Spleen (tissue), 7 donors: ENCODE data around the gene FBXL16.

ENCODE experiments used
- POLR2A ChIP-seq, 3 donors: fragments of 450-650 bp; IDR thresholded peaks; one replicate each; pipeline ENCODE4 v1.5.1; 2017; ENCODE audit warnings: antibody characterized with exemption in 3 of 3, mild to moderate bottlenecking in 1 of 3
- TF ChIP-seq, protein P1 (sequence below), 11 experiments: fragments of 200-600 bp in 7 of 11; fragments of 450-650 bp in 4 of 11; sonication (generic) in 4 of 11; IDR thresholded peaks in 8 of 11; conservative IDR thresholded peaks in 3 of 11; 1 replicate in 7 of 11; 2 replicates in 4 of 11; pipeline versions ENCODE4 v1.4.0 to v1.8.0; 2016 to 2021; ENCODE audit warnings: antibody characterized with exemption in 11 of 11, inconsistent platforms in 4 of 11, mild to moderate bottlenecking in 1 of 11
- donor health status: DM: no; HTN: no; CAD: no; lungs with moderate emphysema.
- donor health status: DM: no; HTN: no; CAD: no.
- donor health status: DM: no; HTN: no; CAD: no.

DNA sequence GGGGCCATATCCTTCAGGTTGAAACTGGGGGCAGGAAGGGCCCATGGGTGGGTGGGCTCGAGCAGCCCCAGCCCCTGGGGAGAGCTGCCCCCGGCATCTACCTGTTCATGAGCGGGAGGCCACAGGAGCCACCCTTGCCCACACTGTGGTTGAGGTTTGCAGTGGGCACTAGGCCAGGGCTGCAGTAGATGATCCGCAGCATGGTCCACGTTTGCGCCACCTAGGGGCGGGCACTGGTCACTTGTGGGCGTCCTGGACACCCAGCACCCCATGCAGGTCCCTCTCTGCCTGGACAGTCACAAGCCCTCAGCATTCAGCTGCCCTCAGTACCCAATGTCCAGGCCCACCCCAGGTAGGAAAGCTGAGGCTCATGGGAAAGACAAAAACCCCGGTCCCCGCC lies 19.6 kb downstream of the FBXL16 start:
- TF ChIP-seq, protein P1, sequence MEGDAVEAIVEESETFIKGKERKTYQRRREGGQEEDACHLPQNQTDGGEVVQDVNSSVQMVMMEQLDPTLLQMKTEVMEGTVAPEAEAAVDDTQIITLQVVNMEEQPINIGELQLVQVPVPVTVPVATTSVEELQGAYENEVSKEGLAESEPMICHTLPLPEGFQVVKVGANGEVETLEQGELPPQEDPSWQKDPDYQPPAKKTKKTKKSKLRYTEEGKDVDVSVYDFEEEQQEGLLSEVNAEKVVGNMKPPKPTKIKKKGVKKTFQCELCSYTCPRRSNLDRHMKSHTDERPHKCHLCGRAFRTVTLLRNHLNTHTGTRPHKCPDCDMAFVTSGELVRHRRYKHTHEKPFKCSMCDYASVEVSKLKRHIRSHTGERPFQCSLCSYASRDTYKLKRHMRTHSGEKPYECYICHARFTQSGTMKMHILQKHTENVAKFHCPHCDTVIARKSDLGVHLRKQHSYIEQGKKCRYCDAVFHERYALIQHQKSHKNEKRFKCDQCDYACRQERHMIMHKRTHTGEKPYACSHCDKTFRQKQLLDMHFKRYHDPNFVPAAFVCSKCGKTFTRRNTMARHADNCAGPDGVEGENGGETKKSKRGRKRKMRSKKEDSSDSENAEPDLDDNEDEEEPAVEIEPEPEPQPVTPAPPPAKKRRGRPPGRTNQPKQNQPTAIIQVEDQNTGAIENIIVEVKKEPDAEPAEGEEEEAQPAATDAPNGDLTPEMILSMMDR (IDR thresholded peaks at IDR 0.05 in 8 of 11, conservative IDR thresholded peaks at IDR 0.05 in 3 of 11): peak in 7 of 11 experiments; percentile 6 to 54 (median 28)
- no peak for TF ChIP-seq POLR2A (IDR thresholded peaks at IDR 0.05)
